ENCODE data around the gene IL10RA.
"Not testable (repeated sequence)": the region's sequence is repeated elsewhere in the genome, so short reads cannot be mapped to it uniquely, and the experiment has no call there.

The IL10RA gene

DNA sequence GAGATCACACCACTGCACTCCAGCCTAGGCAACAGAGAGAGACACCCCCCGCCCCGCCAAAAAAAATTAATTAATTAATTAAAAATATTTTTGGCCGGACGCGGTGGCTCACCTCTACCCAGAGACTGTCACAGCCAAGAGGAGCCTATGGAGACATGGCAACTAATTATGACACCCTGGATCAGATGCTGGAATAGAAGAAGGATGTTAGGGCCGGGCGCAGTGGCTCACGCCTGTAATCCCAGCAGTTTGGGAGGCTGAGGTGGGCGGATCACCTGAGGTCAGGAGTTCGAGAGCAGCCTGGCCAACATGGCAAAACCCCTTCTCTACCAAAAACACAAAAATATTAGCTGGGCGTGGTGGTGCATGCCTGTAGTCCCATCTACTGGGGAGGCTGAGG, 37.7 kb upstream of the IL10RA start:
- H3K27me3 ChIP-seq (ENCODE audit: insufficient read depth, low read length); H3K27ac ChIP-seq (ENCODE audit: low read depth, low read length); H3K9me3 ChIP-seq (ENCODE audit: insufficient read depth, low read depth, low read length); H3K9ac ChIP-seq (ENCODE audit: low read depth, low read length); H3K4me3 ChIP-seq (ENCODE audit: low read length); H3K4me1 ChIP-seq (ENCODE audit: insufficient read depth, low read length); H3K36me3 ChIP-seq (ENCODE audit: insufficient read depth, low read length): not testable (repeated sequence)
- WGBS: 94% methylated on average over 8 of the region's 11 CpGs

DNA sequence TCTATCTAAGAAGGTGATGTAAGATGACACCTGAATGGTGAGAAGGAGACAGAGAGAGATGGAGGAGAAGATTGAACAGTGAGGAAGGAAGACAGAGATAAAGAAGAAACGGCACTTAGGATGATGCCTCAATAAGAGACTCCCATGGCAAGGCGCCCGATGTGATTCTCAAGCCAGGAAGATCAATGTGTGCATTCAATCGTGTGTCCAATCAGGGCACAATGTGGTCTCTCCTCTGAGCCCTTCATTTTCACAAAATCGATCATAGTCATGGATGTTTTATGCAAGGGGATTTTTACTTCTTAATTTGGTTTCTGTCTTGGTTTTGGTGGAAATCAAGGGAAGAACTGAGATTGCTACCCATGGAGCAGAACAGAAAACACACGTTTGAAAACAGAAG, 37.1 kb upstream of the IL10RA start:
- H3K4me3 ChIP-seq (ENCODE audit: low read length): no peak overlapping the region
- 91% methylated on average over 6 of the region's 6 CpGs for WGBS
- H3K9ac ChIP-seq (ENCODE audit: low read depth, low read length): no peak overlapping the region
- no peaks in the 10 kb centered on the region for H3K4me1 ChIP-seq (ENCODE audit: insufficient read depth, low read length)
- no peaks in the 10 kb centered on the region for H3K36me3 ChIP-seq (ENCODE audit: insufficient read depth, low read length)
- no peak overlapping the region for H3K27ac ChIP-seq (ENCODE audit: low read depth, low read length)
- H3K27me3 ChIP-seq (ENCODE audit: insufficient read depth, low read length): no peaks in the 10 kb centered on the region
- no peaks in the 10 kb centered on the region for H3K9me3 ChIP-seq (ENCODE audit: insufficient read depth, low read depth, low read length)

DNA sequence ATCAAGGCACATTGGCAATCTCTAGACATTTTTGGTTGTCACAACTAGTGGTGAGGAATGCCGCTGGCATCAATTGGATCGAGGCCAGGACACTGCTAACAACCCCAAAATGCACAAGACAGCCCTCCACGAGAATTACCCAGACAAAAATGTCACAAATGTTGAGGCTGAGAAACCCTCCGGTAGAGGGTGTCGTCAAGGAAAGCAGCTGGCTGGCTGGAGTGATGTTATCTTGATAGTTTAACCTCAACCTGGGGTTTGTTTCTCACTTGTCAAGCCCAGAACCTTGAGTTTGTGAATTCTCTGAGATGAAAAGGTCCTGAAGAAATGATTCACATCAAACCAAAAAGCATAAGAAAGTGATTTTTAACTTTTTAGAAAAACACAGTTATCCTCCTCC, 35.9 kb upstream of the IL10RA start:
- Histone ChIP-seq H3K27me3 (ENCODE audit: insufficient read depth, low read length) (no peaks in the 10 kb centered on the region), H3K9me3 (ENCODE audit: insufficient read depth, low read depth, low read length) (no peaks in the 10 kb centered on the region), H3K27ac (ENCODE audit: low read depth, low read length) (no peak overlapping the region), H3K9ac (ENCODE audit: low read depth, low read length) (no peak overlapping the region), H3K4me1 (ENCODE audit: insufficient read depth, low read length) (no peaks in the 10 kb centered on the region), H3K36me3 (ENCODE audit: insufficient read depth, low read length) (no peaks in the 10 kb centered on the region), H3K4me3 (ENCODE audit: low read length) (no peak overlapping the region)
- 83% methylated on average over 5 of the region's 5 CpGs for WGBS

DNA sequence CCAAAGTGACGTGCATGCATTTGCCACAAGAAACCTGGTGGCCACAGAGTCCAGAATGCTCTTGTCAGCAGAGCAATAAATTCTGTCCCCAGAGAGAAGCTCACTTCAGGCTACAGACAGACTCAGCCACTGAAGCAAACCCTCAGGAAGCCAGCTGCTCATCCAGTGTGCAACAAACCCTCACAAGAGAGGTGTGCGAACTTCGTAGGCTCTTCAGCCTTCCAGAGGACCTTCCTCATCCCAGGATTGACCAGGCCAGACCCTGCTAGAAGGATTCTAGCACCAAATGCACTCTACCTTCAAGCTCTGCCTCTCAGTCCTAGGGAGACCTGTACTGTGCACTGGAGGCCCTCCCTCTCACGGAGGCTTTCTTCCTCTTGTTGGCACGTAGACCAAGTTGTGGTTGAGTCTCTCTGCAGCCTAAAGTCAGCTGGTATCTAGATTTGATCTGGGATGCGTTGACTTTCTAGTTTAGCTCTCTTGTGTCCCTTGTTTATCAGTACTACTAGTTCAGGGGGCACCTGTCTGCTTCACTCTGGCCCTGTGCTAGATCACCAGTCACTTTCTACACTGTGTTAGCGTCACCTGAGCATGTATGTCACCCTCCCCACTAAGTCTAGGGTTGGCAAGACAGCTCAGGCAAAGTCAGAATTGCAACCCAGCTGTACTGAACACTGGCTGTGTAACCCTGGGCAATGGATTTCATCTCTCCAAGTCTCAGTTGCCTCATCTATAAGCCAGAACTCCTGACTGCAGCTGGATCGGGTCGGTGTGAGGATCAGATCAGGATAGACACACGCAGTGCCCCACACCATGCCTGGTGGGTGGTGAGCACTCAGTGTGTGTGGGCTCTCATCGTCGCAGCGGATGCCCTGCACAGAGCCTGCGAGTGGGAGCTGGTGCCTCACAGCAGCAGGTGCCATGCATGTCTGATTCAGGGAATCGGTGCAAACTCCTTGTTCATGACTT, 34.9 kb upstream of the IL10RA start:
- H3K9me3 ChIP-seq (ENCODE audit: insufficient read depth, low read depth, low read length): no peaks in the 10 kb centered on the region
- H3K27me3 ChIP-seq (ENCODE audit: insufficient read depth, low read length): no peaks in the 10 kb centered on the region
- H3K36me3 ChIP-seq (ENCODE audit: insufficient read depth, low read length): no peaks in the 10 kb centered on the region
- no peak overlapping the region for H3K9ac ChIP-seq (ENCODE audit: low read depth, low read length)
- no peaks in the 10 kb centered on the region for H3K4me1 ChIP-seq (ENCODE audit: insufficient read depth, low read length)
- no peak overlapping the region for H3K4me3 ChIP-seq (ENCODE audit: low read length)
- H3K27ac ChIP-seq (ENCODE audit: low read depth, low read length): no peak overlapping the region
- WGBS: 94% methylated on average over 15 of the region's 15 CpGs

DNA sequence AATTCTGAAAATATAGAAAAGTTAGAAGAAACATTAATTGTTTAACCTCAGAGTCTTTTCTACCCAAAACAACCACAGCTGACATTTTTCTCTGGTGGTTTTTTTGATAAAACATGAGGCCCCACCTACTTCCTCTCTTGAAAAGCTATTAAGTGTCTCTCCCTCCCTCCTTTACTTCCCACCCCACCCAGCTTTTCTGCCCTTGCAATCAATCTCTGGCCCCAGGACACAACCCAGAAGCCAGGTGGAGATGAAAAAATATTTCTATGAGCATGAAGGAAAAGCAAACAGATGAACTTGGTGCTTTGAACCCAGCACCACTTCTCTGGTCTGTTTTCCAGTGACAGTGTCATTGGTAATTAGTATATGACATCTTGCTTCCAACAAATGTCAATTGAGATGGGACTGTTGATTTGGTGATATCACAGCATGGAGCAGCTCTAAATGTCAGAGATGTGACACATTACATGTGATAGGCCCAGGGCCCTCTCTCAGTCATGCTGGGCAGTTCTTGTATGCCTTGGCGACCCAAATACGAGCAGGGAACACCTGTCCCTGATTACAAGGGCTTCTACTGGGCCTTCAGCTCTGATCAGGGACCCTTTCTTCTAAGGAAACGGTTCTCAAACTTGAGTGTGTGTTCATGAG, 33.0 kb upstream of the IL10RA start:
- Histone ChIP-seq H3K4me3 (ENCODE audit: low read length) (no peak overlapping the region), H3K9ac (ENCODE audit: low read depth, low read length) (no peak overlapping the region), H3K4me1 (ENCODE audit: insufficient read depth, low read length) (no peaks in the 10 kb centered on the region), H3K9me3 (ENCODE audit: insufficient read depth, low read depth, low read length) (no peaks in the 10 kb centered on the region), H3K27ac (ENCODE audit: low read depth, low read length) (no peak overlapping the region), H3K27me3 (ENCODE audit: insufficient read depth, low read length) (no peaks in the 10 kb centered on the region), H3K36me3 (ENCODE audit: insufficient read depth, low read length) (no peaks in the 10 kb centered on the region)
- WGBS: 90% methylated on average over 3 of the region's 3 CpGs

DNA sequence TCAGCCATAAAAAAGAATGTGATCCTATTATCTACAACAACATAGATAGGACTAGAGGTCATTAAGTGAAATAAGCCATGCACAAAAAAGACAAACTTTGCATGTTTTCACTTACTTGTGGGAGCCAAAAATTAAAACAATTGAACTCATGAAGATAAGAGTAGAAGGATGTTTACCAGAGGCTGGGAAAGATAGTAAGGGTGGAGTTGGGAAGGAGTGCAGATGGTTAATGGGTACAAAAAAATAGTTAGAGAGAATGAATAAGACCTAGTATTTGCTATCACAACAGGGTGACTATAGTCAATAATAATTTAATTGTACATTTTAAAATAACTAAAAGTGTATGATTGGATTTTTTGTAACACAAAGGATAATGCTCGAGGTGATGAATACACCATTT, 27.2 kb upstream of the IL10RA start:
- H3K9me3 ChIP-seq (ENCODE audit: insufficient read depth, low read depth, low read length): no peaks in the 10 kb centered on the region
- no peak overlapping the region for H3K4me3 ChIP-seq (ENCODE audit: low read length)
- no peaks in the 10 kb centered on the region for H3K4me1 ChIP-seq (ENCODE audit: insufficient read depth, low read length)
- no peak overlapping the region for H3K9ac ChIP-seq (ENCODE audit: low read depth, low read length)
- 100% methylated on average over 1 of the region's 1 CpG for WGBS
- no peaks in the 10 kb centered on the region for H3K27me3 ChIP-seq (ENCODE audit: insufficient read depth, low read length)
- H3K36me3 ChIP-seq (ENCODE audit: insufficient read depth, low read length): no peaks in the 10 kb centered on the region
- no peak overlapping the region for H3K27ac ChIP-seq (ENCODE audit: low read depth, low read length)

DNA sequence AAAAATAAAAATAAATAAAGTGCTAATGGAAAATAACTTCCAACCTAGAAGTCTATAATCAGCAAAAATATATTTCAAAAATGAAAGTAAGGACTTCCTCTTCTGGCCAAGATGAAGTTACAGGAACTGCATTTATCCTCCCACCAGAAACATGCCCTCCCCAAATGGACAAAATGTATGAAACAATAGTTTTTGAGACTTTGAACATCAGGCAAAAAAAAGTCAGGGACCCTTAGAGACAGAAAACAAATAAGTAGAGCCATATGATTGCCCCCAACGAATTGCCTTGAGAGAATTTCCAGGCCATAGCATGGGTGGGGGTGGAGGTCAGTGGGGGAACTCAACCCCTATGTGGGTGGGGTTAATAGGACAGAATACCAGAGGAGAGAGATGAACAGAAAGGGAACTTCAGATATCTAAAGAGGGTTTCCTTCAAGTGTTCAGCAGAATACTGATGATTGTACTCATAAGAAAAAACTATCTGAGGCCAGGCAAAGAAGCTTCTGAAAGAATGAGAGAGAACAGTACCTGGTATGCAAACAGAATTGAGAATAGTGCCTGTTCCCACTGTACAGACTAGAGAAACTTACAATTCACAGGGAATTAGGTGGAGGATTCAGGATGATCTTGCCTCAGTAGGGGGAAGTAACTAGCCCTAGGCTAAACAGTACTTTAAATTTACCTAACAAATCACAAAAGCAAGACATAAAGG, 26.6 kb upstream of the IL10RA start:
- Histone ChIP-seq H3K27me3 (ENCODE audit: insufficient read depth, low read length) (no peaks in the 10 kb centered on the region), H3K4me3 (ENCODE audit: low read length) (no peak overlapping the region), H3K9ac (ENCODE audit: low read depth, low read length) (no peak overlapping the region), H3K27ac (ENCODE audit: low read depth, low read length) (no peak overlapping the region), H3K36me3 (ENCODE audit: insufficient read depth, low read length) (no peaks in the 10 kb centered on the region), H3K4me1 (ENCODE audit: insufficient read depth, low read length) (no peaks in the 10 kb centered on the region), H3K9me3 (ENCODE audit: insufficient read depth, low read depth, low read length) (no peaks in the 10 kb centered on the region)
- WGBS: 83% methylated on average over 1 of the region's 1 CpG

DNA sequence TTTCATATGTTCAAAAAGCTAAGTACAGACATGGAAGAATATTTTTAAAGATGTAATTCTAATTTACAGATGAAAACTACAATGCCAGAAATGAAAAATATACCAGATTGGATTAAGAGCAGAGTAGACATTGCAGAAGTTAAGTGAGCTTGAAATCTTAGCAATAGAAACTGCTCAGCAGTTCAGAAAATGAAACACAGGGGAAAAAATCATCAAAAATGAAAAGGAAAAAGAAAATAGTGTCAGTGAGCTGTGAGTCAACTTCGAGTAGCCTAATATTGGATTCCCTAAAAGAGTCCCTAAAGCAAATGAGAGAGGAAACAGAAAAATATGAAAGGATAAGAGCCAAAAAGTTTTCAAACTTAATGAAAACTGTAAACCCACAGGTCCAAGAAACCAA, 25.8 kb upstream of the IL10RA start:
- H3K9ac ChIP-seq (ENCODE audit: low read depth, low read length): no peak overlapping the region
- no peaks in the 10 kb centered on the region for H3K36me3 ChIP-seq (ENCODE audit: insufficient read depth, low read length)
- no peaks in the 10 kb centered on the region for H3K27me3 ChIP-seq (ENCODE audit: insufficient read depth, low read length)
- no peak overlapping the region for H3K4me3 ChIP-seq (ENCODE audit: low read length)
- no peaks in the 10 kb centered on the region for H3K4me1 ChIP-seq (ENCODE audit: insufficient read depth, low read length)
- 81% methylated on average over 1 of the region's 1 CpG for WGBS
- H3K27ac ChIP-seq (ENCODE audit: low read depth, low read length): no peak overlapping the region
- H3K9me3 ChIP-seq (ENCODE audit: insufficient read depth, low read depth, low read length): no peaks in the 10 kb centered on the region

DNA sequence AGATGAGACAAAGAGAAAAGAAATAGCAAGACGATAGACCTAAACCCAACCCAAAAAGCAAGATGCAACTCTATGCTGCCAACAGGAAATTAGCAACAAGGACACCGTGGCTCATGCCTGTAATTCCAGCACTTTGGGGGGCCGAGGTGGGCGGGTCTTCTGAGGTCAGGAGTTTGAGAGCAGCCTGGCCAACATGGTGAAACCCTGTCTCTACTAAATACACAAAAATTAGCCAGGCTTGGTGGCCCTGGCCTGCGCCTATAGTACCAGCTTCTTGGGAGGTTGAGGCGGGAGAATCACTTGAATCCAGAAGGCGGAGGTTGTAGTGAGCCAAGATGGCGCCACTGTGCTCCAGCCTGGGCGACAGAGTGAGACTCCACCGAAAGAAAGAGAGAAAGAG, 24.3 kb upstream of the IL10RA start:
- Histone ChIP-seq H3K9ac (ENCODE audit: low read depth, low read length) (no peak overlapping the region), H3K27ac (ENCODE audit: low read depth, low read length) (no peak overlapping the region), H3K36me3 (ENCODE audit: insufficient read depth, low read length) (no peaks in the 10 kb centered on the region), H3K4me3 (ENCODE audit: low read length) (no peak overlapping the region), H3K9me3 (ENCODE audit: insufficient read depth, low read depth, low read length) (no peaks in the 10 kb centered on the region), H3K4me1 (ENCODE audit: insufficient read depth, low read length) (no peaks in the 10 kb centered on the region), H3K27me3 (ENCODE audit: insufficient read depth, low read length) (no peaks in the 10 kb centered on the region)
- WGBS: 86% methylated on average over 10 of the region's 10 CpGs

DNA sequence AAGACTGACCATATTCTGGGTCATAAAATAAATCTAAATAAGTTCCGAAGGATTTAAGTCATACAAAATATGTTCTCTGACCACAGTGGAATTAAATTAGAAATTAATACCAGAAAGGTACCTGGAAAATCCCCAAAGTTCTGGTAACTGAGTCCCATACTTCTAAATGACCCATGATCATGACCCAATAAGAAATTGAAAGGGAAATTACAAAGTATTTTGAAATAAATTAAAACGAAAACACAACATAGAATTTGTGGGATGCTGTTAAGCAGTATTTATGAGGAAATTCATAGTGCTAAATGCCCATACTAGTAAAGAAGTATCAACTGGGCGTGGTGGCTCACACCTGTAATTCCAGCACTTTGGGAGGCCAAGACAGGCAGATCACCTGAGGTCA, 23.4 kb upstream of the IL10RA start:
- no peaks in the 10 kb centered on the region for H3K9me3 ChIP-seq (ENCODE audit: insufficient read depth, low read depth, low read length)
- H3K9ac ChIP-seq (ENCODE audit: low read depth, low read length): no peak overlapping the region
- no peak overlapping the region for H3K4me3 ChIP-seq (ENCODE audit: low read length)
- H3K36me3 ChIP-seq (ENCODE audit: insufficient read depth, low read length): no peaks in the 10 kb centered on the region
- H3K27ac ChIP-seq (ENCODE audit: low read depth, low read length): no peak overlapping the region
- WGBS: 97% methylated on average over 3 of the region's 3 CpGs
- no peaks in the 10 kb centered on the region for H3K4me1 ChIP-seq (ENCODE audit: insufficient read depth, low read length)
- H3K27me3 ChIP-seq (ENCODE audit: insufficient read depth, low read length): no peaks in the 10 kb centered on the region

DNA sequence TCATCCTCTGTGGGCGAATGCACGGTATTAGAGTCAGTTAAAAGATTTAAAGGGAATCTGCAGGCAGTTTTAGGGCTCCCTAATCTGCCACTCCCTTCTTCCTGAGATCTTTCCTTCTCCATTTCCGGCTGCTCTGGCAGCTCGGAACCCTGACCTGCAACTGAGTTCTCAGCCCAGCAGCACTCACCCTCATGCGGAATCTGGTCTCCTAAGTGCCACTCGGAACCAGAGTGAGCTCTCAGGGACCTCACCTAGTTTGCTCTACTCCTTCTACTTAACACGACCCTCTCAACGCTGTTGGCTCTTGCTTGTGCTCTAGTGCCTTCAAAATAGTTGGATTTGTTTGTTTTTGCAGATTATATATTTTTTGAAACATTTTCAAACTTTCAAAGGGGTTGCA, 19.3 kb upstream of the IL10RA start:
- no peak overlapping the region for H3K9ac ChIP-seq (ENCODE audit: low read depth, low read length)
- WGBS: 88% methylated on average over 7 of the region's 8 CpGs
- 0 out of 2 replicates have a peak, but pooled peaks cover 2% of the 10 kb centered on the region for H3K27me3 ChIP-seq (ENCODE audit: insufficient read depth, low read length)

More for the DNA sequence above, 19.3 kb upstream of the IL10RA start:
- Histone ChIP-seq H3K9me3 (ENCODE audit: insufficient read depth, low read depth, low read length) (no peaks in the 10 kb centered on the region), H3K4me3 (ENCODE audit: low read length) (no peak overlapping the region), H3K4me1 (ENCODE audit: insufficient read depth, low read length) (no peaks in the 10 kb centered on the region), H3K36me3 (ENCODE audit: insufficient read depth, low read length) (no peaks in the 10 kb centered on the region), H3K27ac (ENCODE audit: low read depth, low read length) (no peak overlapping the region)
